Measurements from ENCODE around the gene HSD17B13.

DNA sequence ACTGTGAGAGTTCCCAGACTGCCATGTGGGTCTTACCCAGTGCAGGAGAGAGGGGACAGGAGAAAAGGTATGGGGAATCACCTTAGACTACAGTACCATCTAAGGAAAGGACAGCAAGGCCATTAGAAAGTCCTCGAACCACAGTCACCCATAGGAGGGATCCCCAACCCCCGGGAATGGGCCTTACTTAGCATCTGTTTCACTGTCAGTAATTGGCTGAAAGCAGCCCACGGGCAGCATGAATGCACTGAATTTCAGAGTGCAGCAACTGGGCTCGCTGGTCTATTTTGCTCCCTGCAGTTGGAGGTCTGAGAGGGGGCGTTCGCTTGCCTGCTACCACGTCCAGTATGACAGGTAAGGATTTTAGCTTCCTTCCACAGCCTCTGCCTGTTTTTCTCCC lies 51.9 kb downstream of the HSD17B13 start:
- TF ChIP-seq, protein P1, sequence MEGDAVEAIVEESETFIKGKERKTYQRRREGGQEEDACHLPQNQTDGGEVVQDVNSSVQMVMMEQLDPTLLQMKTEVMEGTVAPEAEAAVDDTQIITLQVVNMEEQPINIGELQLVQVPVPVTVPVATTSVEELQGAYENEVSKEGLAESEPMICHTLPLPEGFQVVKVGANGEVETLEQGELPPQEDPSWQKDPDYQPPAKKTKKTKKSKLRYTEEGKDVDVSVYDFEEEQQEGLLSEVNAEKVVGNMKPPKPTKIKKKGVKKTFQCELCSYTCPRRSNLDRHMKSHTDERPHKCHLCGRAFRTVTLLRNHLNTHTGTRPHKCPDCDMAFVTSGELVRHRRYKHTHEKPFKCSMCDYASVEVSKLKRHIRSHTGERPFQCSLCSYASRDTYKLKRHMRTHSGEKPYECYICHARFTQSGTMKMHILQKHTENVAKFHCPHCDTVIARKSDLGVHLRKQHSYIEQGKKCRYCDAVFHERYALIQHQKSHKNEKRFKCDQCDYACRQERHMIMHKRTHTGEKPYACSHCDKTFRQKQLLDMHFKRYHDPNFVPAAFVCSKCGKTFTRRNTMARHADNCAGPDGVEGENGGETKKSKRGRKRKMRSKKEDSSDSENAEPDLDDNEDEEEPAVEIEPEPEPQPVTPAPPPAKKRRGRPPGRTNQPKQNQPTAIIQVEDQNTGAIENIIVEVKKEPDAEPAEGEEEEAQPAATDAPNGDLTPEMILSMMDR (IDR thresholded peaks at IDR 0.05): no peak
- TF ChIP-seq POLR2A (IDR thresholded peaks at IDR 0.05) (no peak), POLR2AphosphoS5 (IDR thresholded peaks at IDR 0.05) (no peak)
